HepG2 (cell line): ENCODE results near the gene TNFRSF6B. TPM values are rescaled to one million over a fixed set of nuclear protein-coding genes. Genes with fewer than 3 reads are reported as not detected.

Experiments used
- ARID5B ChIP-seq: IDR thresholded peaks from 2 replicates; pipeline ENCODE4 v1.4.0; 2020; ENCODE audit warnings: mild to moderate bottlenecking, missing genetic modification reagents
- ETV5 ChIP-seq: IDR thresholded peaks from 2 replicates; pipeline ENCODE4 v1.6.1; 2018; ENCODE audit warnings: missing biosample characterization, missing genetic modification reagents, inconsistent platforms, borderline replicate concordance
- NFE2L2 ChIP-seq: fragments of 150-350 bp; IDR thresholded peaks from 2 replicates; pipeline ENCODE4 v1.6.1; 2014; ENCODE audit warnings: low read length
- POLR2AphosphoS2 ChIP-seq: IDR thresholded peaks from 2 replicates; pipeline ENCODE4 v1.6.1; 2011; ENCODE audit warnings: low read depth, low read length, improper control_type of control experiment
- SMC3 ChIP-seq: IDR thresholded peaks from 2 replicates; pipeline ENCODE4 v1.6.1; 2011; ENCODE audit warnings: low read length, improper control_type of control experiment
- SMYD3 ChIP-seq: sonication (generic); formaldehyde crosslinking; IDR thresholded peaks from 2 replicates; pipeline ENCODE4 v1.8.1; 2023; ENCODE audit warnings: mild to moderate bottlenecking, missing genetic modification reagents
- SOX13 ChIP-seq, 3 experiments: fragments of 450-650 bp in 1 of 3; sonication (generic) in 1 of 3; formaldehyde crosslinking in 1 of 3; IDR thresholded peaks in 2 of 3; conservative IDR thresholded peaks in 1 of 3; 2 replicates each; pipeline versions ENCODE4 v1.5.0 to v1.6.1; 2016 to 2020; ENCODE audit warnings: antibody characterized with exemption in 1 of 3, mild to moderate bottlenecking in 1 of 3, missing compliant biosample characterization in 1 of 3, missing genetic modification reagents in 1 of 3, moderate library complexity in 1 of 3
- TAF15 ChIP-seq: fragments of 200-400 bp; formaldehyde crosslinking; IDR thresholded peaks from one replicate; pipeline ENCODE4 v1.6.1; 2018; ENCODE audit warnings: mild to moderate bottlenecking, low read depth, low read length; ENCODE audit not compliant: poor library complexity, severe bottlenecking
- THAP11 ChIP-seq: IDR thresholded peaks from 2 replicates; pipeline ENCODE4 v1.6.1; 2016; ENCODE audit warnings: missing biosample characterization, missing genetic modification reagents
- ZNF121 ChIP-seq: sonication (generic); formaldehyde crosslinking; IDR thresholded peaks from 2 replicates; pipeline ENCODE4 v1.5.0; 2020; ENCODE audit warnings: mild to moderate bottlenecking, missing genetic modification reagents
- ZNF460 ChIP-seq: sonication (generic); formaldehyde crosslinking; IDR thresholded peaks from 2 replicates; pipeline ENCODE4 v1.5.1; 2020; ENCODE audit warnings: missing genetic modification reagents, mild to moderate bottlenecking, borderline replicate concordance
- ZNF614 ChIP-seq: IDR thresholded peaks from 2 replicates; pipeline ENCODE4 v1.6.1; 2018; ENCODE audit warnings: missing biosample characterization, missing genetic modification reagents, inconsistent platforms, borderline replicate concordance
- ZXDC ChIP-seq: sonication (generic); formaldehyde crosslinking; IDR thresholded peaks from 2 replicates; pipeline ENCODE4 v1.5.0; 2020; ENCODE audit warnings: mild to moderate bottlenecking, missing genetic modification reagents
- polyA plus RNA-seq, 8 experiments: library from polyadenylated mRNA; depleted of rRNA in 3 of 8; stranded (reverse) in 7 of 8; unstranded in 1 of 8; fragments of >200 nt; fragmentation: Illumina TruSeq in 4 of 8; extraction: Trizol in 4 of 8; gene quantifications; 2 replicates each; pipeline versions ENCODE4 v1.2.1 to v1.2.3, GENCODE V29; 2011 to 2016; ENCODE audit warnings: low read depth in 4 of 8, missing spikeins in 1 of 8, mixed read lengths in 1 of 8; ENCODE audit not compliant: insufficient read depth in 1 of 8
- total RNA-seq, 5 experiments: library from RNA; depleted of rRNA; stranded (reverse); fragments of >200 nt; fragmentation: Illumina TruSeq; extraction: Trizol; gene quantifications; 2 replicates each; pipeline ENCODE4 v1.2.3, GENCODE V29; 2016; ENCODE audit warnings: low read depth in 1 of 5
- TF ChIP-seq, protein P1 (sequence below): IDR thresholded peaks from 2 replicates; pipeline ENCODE4 v1.6.1; 2018; ENCODE audit warnings: missing genetic modification reagents
- TF ChIP-seq, protein P2 (sequence below): sonication (generic); formaldehyde crosslinking; IDR thresholded peaks from 2 replicates; pipeline ENCODE4 v1.4.0; 2020; ENCODE audit warnings: missing genetic modification reagents
- TF ChIP-seq, protein P3 (sequence below): sonication (generic); formaldehyde crosslinking; IDR thresholded peaks from 2 replicates; pipeline ENCODE4 v1.8.1; 2022; ENCODE audit warnings: mild to moderate bottlenecking, missing genetic modification reagents

The TNFRSF6B gene
- total and polyA plus RNA-seq, 2 of the 13 experiments (the other 11 are each of a cell fraction or from before 2014, with no cell fraction given): 0.24 TPM; not detected in 1

- TF ChIP-seq ZNF614 (CRISPR knock-in tag): peak; percentile 86; the same call in 1 of the 2 replicates
- TF ChIP-seq SOX13 (IDR thresholded peaks at IDR 0.05): peak; percentile 68; the same call in 1 of the 2 replicates
- peak in 1 of 2 experiments; percentile 77; a peak in 2 of 4 replicates for TF ChIP-seq SOX13 (CRISPR knock-in tag; conservative IDR thresholded peaks at IDR 0.05 in 1 of 2, IDR thresholded peaks at IDR 0.05 in 1 of 2)
- TF ChIP-seq, protein P1, sequence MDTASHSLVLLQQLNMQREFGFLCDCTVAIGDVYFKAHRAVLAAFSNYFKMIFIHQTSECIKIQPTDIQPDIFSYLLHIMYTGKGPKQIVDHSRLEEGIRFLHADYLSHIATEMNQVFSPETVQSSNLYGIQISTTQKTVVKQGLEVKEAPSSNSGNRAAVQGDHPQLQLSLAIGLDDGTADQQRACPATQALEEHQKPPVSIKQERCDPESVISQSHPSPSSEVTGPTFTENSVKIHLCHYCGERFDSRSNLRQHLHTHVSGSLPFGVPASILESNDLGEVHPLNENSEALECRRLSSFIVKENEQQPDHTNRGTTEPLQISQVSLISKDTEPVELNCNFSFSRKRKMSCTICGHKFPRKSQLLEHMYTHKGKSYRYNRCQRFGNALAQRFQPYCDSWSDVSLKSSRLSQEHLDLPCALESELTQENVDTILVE (CRISPR knock-in tag): peak; percentile 98
- no peak for TF ChIP-seq TAF15
- no peak; the same call in 1 of the 2 replicates for TF ChIP-seq ZNF121 (CRISPR knock-in tag)
- TF ChIP-seq, protein P2, sequence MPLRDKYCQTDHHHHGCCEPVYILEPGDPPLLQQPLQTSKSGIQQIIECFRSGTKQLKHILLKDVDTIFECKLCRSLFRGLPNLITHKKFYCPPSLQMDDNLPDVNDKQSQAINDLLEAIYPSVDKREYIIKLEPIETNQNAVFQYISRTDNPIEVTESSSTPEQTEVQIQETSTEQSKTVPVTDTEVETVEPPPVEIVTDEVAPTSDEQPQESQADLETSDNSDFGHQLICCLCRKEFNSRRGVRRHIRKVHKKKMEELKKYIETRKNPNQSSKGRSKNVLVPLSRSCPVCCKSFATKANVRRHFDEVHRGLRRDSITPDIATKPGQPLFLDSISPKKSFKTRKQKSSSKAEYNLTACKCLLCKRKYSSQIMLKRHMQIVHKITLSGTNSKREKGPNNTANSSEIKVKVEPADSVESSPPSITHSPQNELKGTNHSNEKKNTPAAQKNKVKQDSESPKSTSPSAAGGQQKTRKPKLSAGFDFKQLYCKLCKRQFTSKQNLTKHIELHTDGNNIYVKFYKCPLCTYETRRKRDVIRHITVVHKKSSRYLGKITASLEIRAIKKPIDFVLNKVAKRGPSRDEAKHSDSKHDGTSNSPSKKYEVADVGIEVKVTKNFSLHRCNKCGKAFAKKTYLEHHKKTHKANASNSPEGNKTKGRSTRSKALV (CRISPR knock-in tag): peak; percentile 91
- TF ChIP-seq POLR2AphosphoS2: peak; percentile 78; the same call in 1 of the 2 replicates
- TF ChIP-seq ETV5 (CRISPR knock-in tag): peak; percentile 82; the same call in 1 of the 2 replicates
- TF ChIP-seq ARID5B: peak; percentile 81
- peak; percentile 50; the same call in 1 of the 2 replicates for TF ChIP-seq ZNF460 (CRISPR knock-in tag)
- no peak for TF ChIP-seq SMC3
- peak; percentile 45; the same call in 1 of the 2 replicates for TF ChIP-seq SMYD3
- peak; percentile 81 for TF ChIP-seq THAP11 (CRISPR knock-in tag)
- TF ChIP-seq NFE2L2: no peak
- TF ChIP-seq, protein P3, sequence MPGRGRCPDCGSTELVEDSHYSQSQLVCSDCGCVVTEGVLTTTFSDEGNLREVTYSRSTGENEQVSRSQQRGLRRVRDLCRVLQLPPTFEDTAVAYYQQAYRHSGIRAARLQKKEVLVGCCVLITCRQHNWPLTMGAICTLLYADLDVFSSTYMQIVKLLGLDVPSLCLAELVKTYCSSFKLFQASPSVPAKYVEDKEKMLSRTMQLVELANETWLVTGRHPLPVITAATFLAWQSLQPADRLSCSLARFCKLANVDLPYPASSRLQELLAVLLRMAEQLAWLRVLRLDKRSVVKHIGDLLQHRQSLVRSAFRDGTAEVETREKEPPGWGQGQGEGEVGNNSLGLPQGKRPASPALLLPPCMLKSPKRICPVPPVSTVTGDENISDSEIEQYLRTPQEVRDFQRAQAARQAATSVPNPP: peak; percentile 91
- peak; percentile 92 for TF ChIP-seq ZXDC (CRISPR knock-in tag)
These were observed 42.9 kb downstream of the TNFRSF6B start, which contains the start of gene SLC2A4RG (continued) for GRCh38 chr20:63739130-63740069.
